ACC112 (cell line): ENCODE data around the gene PHOSPHO1.
"Not testable (repeated sequence)": the region's sequence is repeated elsewhere in the genome, so short reads cannot be mapped to it uniquely, and the experiment has no call there.

Experiments used
- H2AFZ ChIP-seq: fragments of 200-600 bp; sonication (generic); one replicate; pipeline ENCODE4 v1.6.0; 2017; ENCODE audit warnings: antibody characterized with exemption, low read length; ENCODE audit not compliant: unreplicated experiment
- H3K27ac ChIP-seq: fragments of 200-600 bp; sonication (generic); 2 replicates; pipeline ENCODE4 v1.5.1; 2014; ENCODE audit warnings: low read depth, mild to moderate bottlenecking, antibody characterized with exemption, low read length, moderate library complexity
- H3K27me3 ChIP-seq: fragments of 200-600 bp; sonication (generic); 2 replicates; pipeline ENCODE4 v1.6.1; 2014; ENCODE audit warnings: mild to moderate bottlenecking, antibody characterized with exemption, low read length, moderate library complexity, mixed read lengths; ENCODE audit not compliant: insufficient read depth
- H3K36me3 ChIP-seq: fragments of 200-600 bp; sonication (generic); 2 replicates; pipeline ENCODE4 v1.6.1; 2016; ENCODE audit warnings: mild to moderate bottlenecking, antibody characterized with exemption, low read length, moderate library complexity, mixed read lengths; ENCODE audit not compliant: insufficient read depth
- H3K4me1 ChIP-seq: fragments of 200-600 bp; sonication (generic); one replicate; pipeline ENCODE4 v1.6.1; 2016; ENCODE audit warnings: low read length, mixed read lengths; ENCODE audit not compliant: insufficient read depth, unreplicated experiment, control insufficient read depth
- H3K4me3 ChIP-seq: fragments of 200-600 bp; sonication (generic); 2 replicates; pipeline ENCODE4 v1.5.1; 2014; ENCODE audit warnings: mild to moderate bottlenecking, low read depth, low read length
- H3K79me2 ChIP-seq: fragments of 200-600 bp; sonication (generic); one replicate; pipeline ENCODE4 v1.6.0; 2016; ENCODE audit warnings: low read length; ENCODE audit not compliant: control insufficient read depth, unreplicated experiment, insufficient read depth

Gene PHOSPHO1

DNA sequence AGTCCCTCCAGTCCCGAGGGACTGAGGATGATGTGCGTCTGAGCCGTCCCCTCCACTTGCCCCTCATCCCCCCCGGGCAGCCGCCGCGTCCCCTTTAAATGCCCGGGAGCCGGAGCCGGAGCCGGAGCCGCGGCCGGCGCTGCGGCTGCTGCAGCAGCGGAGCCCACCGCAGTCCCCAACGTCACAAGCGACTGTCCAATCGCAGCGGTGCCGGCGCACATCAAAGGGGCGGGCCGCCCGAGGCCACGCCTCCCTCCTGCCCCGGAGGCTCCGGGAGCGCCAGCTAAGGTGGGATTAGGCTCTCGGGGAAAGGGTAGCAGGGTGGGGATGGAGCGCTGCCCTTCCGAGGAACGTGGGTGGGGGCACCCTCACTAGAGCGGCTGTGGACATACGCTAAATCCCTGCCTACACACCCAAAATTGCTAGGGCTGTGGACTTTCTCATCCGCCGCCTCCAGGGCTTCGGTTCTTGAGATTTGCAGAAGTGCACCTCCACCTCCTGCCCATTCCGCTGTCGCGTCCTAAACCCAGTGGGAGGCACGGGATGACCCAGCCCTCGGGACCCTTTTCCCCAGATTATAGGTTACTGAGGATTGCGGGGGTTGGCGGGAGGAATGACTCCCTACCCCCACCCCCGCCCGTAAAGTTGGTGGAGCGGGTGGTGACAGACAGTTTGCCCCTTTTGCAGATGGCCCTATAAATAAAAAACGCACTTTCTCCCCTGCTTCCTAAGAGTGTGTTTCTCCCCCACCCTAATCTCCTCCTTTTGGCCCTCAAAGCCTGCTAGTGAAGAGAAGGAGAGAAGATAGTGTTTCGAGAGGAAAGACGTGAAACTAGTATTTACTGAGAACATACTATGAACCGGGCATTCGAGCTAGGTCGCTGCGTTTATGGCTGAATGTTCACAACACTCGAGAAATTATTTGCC, at the start of gene PHOSPHO1:
PHOSPHO1 (minus strand) TSS at position 152 of the 927 bp plus-strand sequence. CDS start 4,096 bp downstream, outside the sequence.
- Histone ChIP-seq H3K4me1 (peaks cover 4% of the 10 kb centered on the region), H3K36me3 (no peaks in the 10 kb centered on the region), H2AFZ (peak within 1 kb of the TSS; percentile 87), H3K79me2 (no peaks in the 10 kb centered on the region), H3K4me3 (peak within 1 kb of the TSS; percentile 91), H3K27ac (no peak within 1 kb of the TSS), H3K27me3 (peaks cover 19% of the 10 kb centered on the region)

DNA sequence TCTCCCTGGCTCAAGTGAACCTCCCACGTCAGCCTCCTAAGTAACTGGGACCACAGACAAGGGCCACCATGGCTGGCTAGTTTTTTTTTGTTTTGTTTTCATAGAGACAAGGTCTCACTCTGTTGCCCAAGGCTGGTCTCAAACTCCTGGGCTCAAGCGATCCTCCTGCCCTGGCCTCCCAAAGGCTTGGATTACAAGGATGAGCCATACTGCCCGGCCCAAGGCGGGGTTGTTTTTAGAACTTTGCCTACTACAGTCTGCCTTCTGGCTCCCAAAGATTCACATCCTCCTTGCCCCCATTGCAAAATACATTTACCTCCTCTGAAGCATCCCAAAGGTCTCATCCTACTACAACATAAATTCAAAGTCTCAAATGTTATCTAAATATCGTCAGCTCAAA, 49.5 kb upstream of the PHOSPHO1 start:
- Histone ChIP-seq H3K27ac (no peak overlapping the region), H3K27me3 (no peaks in the 10 kb centered on the region), H2AFZ (no peak overlapping the region), H3K4me3 (no peak overlapping the region), H3K36me3 (no peaks in the 10 kb centered on the region), H3K79me2 (no peaks in the 10 kb centered on the region), H3K4me1 (no peaks in the 10 kb centered on the region)

GRCh38 chr17:49279263-49280015, 48.9 kb upstream of the PHOSPHO1 start:
- not testable (repeated sequence) for H3K27me3 ChIP-seq, H3K36me3 ChIP-seq, H3K4me3 ChIP-seq, H3K79me2 ChIP-seq, H3K27ac ChIP-seq, H3K4me1 ChIP-seq, H2AFZ ChIP-seq

DNA sequence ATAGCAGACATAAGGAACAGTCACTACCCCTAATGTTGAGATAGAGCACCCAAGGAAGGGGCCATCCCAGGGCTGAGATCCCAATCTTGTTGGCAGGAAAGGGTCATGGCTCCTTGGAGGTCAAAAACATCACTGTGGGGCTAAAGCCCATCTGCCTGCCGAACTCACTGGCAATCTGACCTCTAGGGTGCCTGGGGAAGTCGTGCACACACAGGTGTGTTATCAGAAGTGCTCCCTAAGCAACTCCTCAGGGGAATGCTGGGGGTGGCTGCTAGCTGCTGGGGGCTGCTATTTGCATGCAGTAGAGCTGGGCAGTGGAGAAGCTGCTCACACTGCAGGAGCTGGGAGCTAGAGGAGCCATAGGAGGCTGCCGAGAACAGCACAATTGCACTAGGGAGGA, 47.5 kb upstream of the PHOSPHO1 start:
- H3K27ac ChIP-seq, result no peak overlapping the region
- no peaks in the 10 kb centered on the region for H3K27me3 ChIP-seq
- H3K36me3 ChIP-seq, result no peaks in the 10 kb centered on the region
- H3K4me3 ChIP-seq, result no peak overlapping the region
- H2AFZ ChIP-seq, result no peak overlapping the region
- H3K79me2 ChIP-seq, result no peaks in the 10 kb centered on the region
- no peaks in the 10 kb centered on the region for H3K4me1 ChIP-seq

- Histone ChIP-seq H2AFZ (no peak overlapping the region), H3K4me3 (no peak overlapping the region), H3K4me1 (no peaks in the 10 kb centered on the region), H3K27me3 (no peaks in the 10 kb centered on the region), H3K27ac (no peak overlapping the region), H3K79me2 (no peaks in the 10 kb centered on the region), H3K36me3 (no peaks in the 10 kb centered on the region)
Measured at GRCh38 chr17:49277638-49278037, 47.1 kb upstream of the PHOSPHO1 start.

GRCh38 chr17:49275981-49276380, 45.4 kb upstream of the PHOSPHO1 start:
- H3K4me3 ChIP-seq, H3K4me1 ChIP-seq, H3K27ac ChIP-seq, H2AFZ ChIP-seq, H3K27me3 ChIP-seq, H3K79me2 ChIP-seq, H3K36me3 ChIP-seq: not testable (repeated sequence)

DNA sequence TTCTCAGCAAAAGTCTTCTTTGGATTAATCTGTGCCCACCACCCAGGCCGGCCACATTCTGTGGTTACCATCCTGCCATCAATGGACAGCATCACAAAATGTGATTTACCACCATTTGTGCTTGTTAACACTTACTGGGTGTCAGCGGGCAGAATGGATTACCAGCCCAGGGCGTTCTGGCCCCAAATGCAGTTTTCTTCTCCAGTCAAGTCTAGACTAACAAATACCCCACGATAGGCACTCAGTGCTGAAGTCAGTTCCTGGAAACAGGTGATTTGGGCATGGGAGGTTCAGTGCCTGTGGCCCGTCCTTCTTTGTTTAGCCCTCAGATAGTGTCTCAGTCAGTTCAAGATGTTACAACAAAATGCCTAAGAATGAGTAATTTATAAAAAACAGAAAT, 38.8 kb upstream of the PHOSPHO1 start:
- Histone ChIP-seq H3K27me3 (no peaks in the 10 kb centered on the region), H2AFZ (no peak overlapping the region), H3K79me2 (no peaks in the 10 kb centered on the region), H3K4me3 (no peak overlapping the region), H3K4me1 (no peaks in the 10 kb centered on the region), H3K36me3 (no peaks in the 10 kb centered on the region), H3K27ac (no peak overlapping the region)

GRCh38 chr17:49267912-49268311, 37.3 kb upstream of the PHOSPHO1 start:
- Histone ChIP-seq H3K4me3 (no peak overlapping the region), H3K27me3 (no peaks in the 10 kb centered on the region), H2AFZ (no peak overlapping the region), H3K4me1 (no peaks in the 10 kb centered on the region), H3K79me2 (no peaks in the 10 kb centered on the region), H3K27ac (no peak overlapping the region), H3K36me3 (no peaks in the 10 kb centered on the region)

GRCh38 chr17:49266233-49266632, 35.6 kb upstream of the PHOSPHO1 start:
- Histone ChIP-seq H3K4me3 (no peak overlapping the region), H3K4me1 (peaks cover under 1% of the 10 kb centered on the region), H3K36me3 (no peaks in the 10 kb centered on the region), H3K27me3 (no peaks in the 10 kb centered on the region), H3K27ac (no peak overlapping the region), H2AFZ (no peak overlapping the region), H3K79me2 (no peaks in the 10 kb centered on the region)

DNA sequence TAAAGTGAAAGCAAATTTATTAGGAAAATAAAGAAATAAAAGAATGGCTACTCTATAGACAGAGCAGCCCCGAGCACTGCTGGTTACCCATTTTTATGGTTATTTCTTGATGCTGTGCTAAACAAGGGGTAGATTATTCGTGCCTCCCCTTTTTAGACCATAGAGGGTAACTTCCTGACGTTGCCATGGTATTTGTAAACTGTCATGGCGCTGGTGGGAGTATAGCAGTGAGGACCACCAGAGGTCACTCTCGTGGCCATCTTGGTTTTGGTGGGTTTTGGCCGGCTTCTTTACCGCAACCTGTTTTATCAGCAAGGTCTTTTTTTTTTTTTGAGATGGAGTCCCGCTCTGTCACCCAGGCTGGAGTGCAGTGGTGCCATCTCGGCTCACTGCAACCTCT, 31.0 kb upstream of the PHOSPHO1 start:
- H3K36me3 ChIP-seq, H3K27me3 ChIP-seq, H3K4me1 ChIP-seq, H3K79me2 ChIP-seq, H2AFZ ChIP-seq, H3K4me3 ChIP-seq, H3K27ac ChIP-seq: not testable (repeated sequence)
